GM23338 (cell line): ENCODE measurements around the gene TSKS. TPM values are rescaled to one million over a fixed set of nuclear protein-coding genes. Genes with fewer than 3 reads are reported as not detected.

Source experiments
- ATAC-seq: fragments of 200-7000 bp; cut with Tn5 transposase; 3 replicates; pipeline ENCODE4 v1.9.1; 2020
- DNase-seq: peaks from one replicate; pipeline ENCODE4 v3.0.0-alpha.2; 2015; ENCODE audit warnings: low spot score
- H2AFZ ChIP-seq: fragments of 200-600 bp; sonication (generic); 2 replicates; pipeline ENCODE4 v1.8.0; 2016; ENCODE audit warnings: antibody characterized with exemption, mild to moderate bottlenecking, moderate library complexity
- H3F3A ChIP-seq: fragments of 200-600 bp; sonication (generic); replicated peaks from 2 replicates; pipeline ENCODE4 v1.8.0; 2017; ENCODE audit warnings: antibody characterized with exemption, mixed run types, low read depth
- H3K27ac ChIP-seq: fragments of 200-600 bp; sonication (generic); 2 replicates; pipeline ENCODE4 v1.6.1; 2016; ENCODE audit warnings: low read depth
- H3K27me3 ChIP-seq: fragments of 200-600 bp; sonication (generic); 2 replicates; pipeline ENCODE4 v1.8.0; 2016; ENCODE audit warnings: mild to moderate bottlenecking, mixed run types, moderate library complexity; ENCODE audit not compliant: insufficient read depth
- H3K36me3 ChIP-seq: fragments of 200-600 bp; sonication (generic); 2 replicates; pipeline ENCODE4 v1.8.0; 2016; ENCODE audit warnings: mild to moderate bottlenecking; ENCODE audit not compliant: insufficient read depth
- H3K4me1 ChIP-seq: fragments of 200-600 bp; sonication (generic); 2 replicates; pipeline ENCODE4 v1.8.0; 2016; ENCODE audit warnings: mild to moderate bottlenecking, moderate library complexity; ENCODE audit not compliant: insufficient read depth
- H3K4me2 ChIP-seq: fragments of 200-600 bp; sonication (generic); 2 replicates; pipeline ENCODE4 v1.7.1; 2017; ENCODE audit warnings: mixed run types
- H3K4me3 ChIP-seq: fragments of 200-600 bp; sonication (generic); 2 replicates; pipeline ENCODE4 v1.6.1; 2016; ENCODE audit warnings: mixed run types
- H3K79me2 ChIP-seq: fragments of 200-600 bp; sonication (generic); replicated peaks from 2 replicates; pipeline ENCODE4 v1.8.0; 2017; ENCODE audit warnings: mild to moderate bottlenecking; ENCODE audit not compliant: insufficient read depth
- H3K9me2 ChIP-seq: fragments of 200-600 bp; sonication (generic); 2 replicates; pipeline ENCODE4 v1.8.0; 2017; ENCODE audit not compliant: insufficient read depth
- H4K20me1 ChIP-seq: fragments of 200-600 bp; sonication (generic); replicated peaks from 2 replicates; pipeline ENCODE4 v1.8.0; 2017; ENCODE audit warnings: mild to moderate bottlenecking; ENCODE audit not compliant: insufficient read depth
- H3K27ac Mint-ChIP-seq: 2 replicates; pipeline ENCODE4 v1.8.0; 2020; ENCODE audit warnings: inconsistent platforms, mild to moderate bottlenecking, moderate library complexity, mixed read lengths
- H3K27me3 Mint-ChIP-seq: 3 replicates; pipeline ENCODE4 v1.8.0; 2022; ENCODE audit warnings: low read depth, mild to moderate bottlenecking, moderate library complexity, mixed read lengths, inconsistent platforms; ENCODE audit not compliant: insufficient read depth, poor library complexity
- H3K36me3 Mint-ChIP-seq: 3 replicates; pipeline ENCODE4 v1.8.0; 2021; ENCODE audit warnings: low read depth, mild to moderate bottlenecking, inconsistent platforms, moderate library complexity, mixed read lengths
- H3K4me1 Mint-ChIP-seq: 3 replicates; pipeline ENCODE4 v1.8.0; 2020; ENCODE audit warnings: mild to moderate bottlenecking, inconsistent platforms, mixed read lengths
- H3K4me3 Mint-ChIP-seq: 3 replicates; pipeline ENCODE4 v1.8.0; 2021; ENCODE audit warnings: moderate library complexity, mild to moderate bottlenecking, inconsistent platforms, mixed read lengths
- H3K9me3 Mint-ChIP-seq: 3 replicates; pipeline ENCODE4 v1.8.0; 2020; ENCODE audit warnings: moderate library complexity, mild to moderate bottlenecking, inconsistent platforms, mixed read lengths
- CREB1 ChIP-seq: fragments of 250-450 bp; sonication (Bioruptor Pico); IDR thresholded peaks from 2 replicates; pipeline ENCODE4 v1.5.0; 2020; ENCODE audit warnings: low read depth, mild to moderate bottlenecking, moderate library complexity
- CTCF ChIP-seq, 2 experiments: fragments of 200-600 bp in 1 of 2; sonication (generic) in 1 of 2; conservative IDR thresholded peaks; 2 replicates each; pipeline versions ENCODE4 v1.5.1 to v1.6.1; 2016 to 2017; ENCODE audit warnings: antibody characterized with exemption in 2 of 2, low read depth in 2 of 2, mild to moderate bottlenecking in 2 of 2, moderate library complexity in 1 of 2
- ETS1 ChIP-seq: IDR thresholded peaks from 2 replicates; pipeline ENCODE4 v1.6.1; 2016; ENCODE audit warnings: antibody characterized with exemption
- EZH2 ChIP-seq: fragments of 200-600 bp; sonication (generic); IDR thresholded peaks from one replicate; pipeline ENCODE4 v1.8.0; 2017; ENCODE audit warnings: antibody characterized with exemption, mild to moderate bottlenecking, low read depth; ENCODE audit not compliant: unreplicated experiment
- EZH2phosphoT487 ChIP-seq: fragments of 200-600 bp; sonication (generic); IDR thresholded peaks from one replicate; pipeline ENCODE4 v1.8.1; 2018; ENCODE audit warnings: antibody characterized with exemption; ENCODE audit not compliant: unreplicated experiment
- JUNB ChIP-seq: IDR thresholded peaks from one replicate; pipeline ENCODE4 v1.6.1; 2016; ENCODE audit warnings: antibody characterized with exemption; ENCODE audit not compliant: unreplicated experiment
- NANOG ChIP-seq: IDR thresholded peaks from 2 replicates; pipeline ENCODE4 v1.6.1; 2016; ENCODE audit warnings: antibody characterized with exemption, borderline replicate concordance
- POLR2AphosphoS5 ChIP-seq: IDR thresholded peaks from 2 replicates; pipeline ENCODE4 v1.6.1; 2016; ENCODE audit warnings: antibody characterized with exemption, low read depth
- REST ChIP-seq: IDR thresholded peaks from one replicate; pipeline ENCODE4 v1.6.1; 2018; ENCODE audit warnings: antibody characterized with exemption; ENCODE audit not compliant: unreplicated experiment
- STAT1 ChIP-seq: IDR thresholded peaks from one replicate; pipeline ENCODE4 v1.6.1; 2016; ENCODE audit warnings: antibody characterized with exemption; ENCODE audit not compliant: unreplicated experiment
- ZNF114 ChIP-seq: fragments of 250-450 bp; sonication (Bioruptor Pico); IDR thresholded peaks from 2 replicates; pipeline ENCODE4 v1.5.0; 2020; ENCODE audit warnings: mild to moderate bottlenecking, moderate library complexity
- ZNF331 ChIP-seq: fragments of 250-450 bp; sonication (Bioruptor Pico); IDR thresholded peaks from 2 replicates; pipeline ENCODE4 v1.5.0; 2020; ENCODE audit warnings: low read depth, mild to moderate bottlenecking, moderate library complexity
- ZNF462 ChIP-seq: fragments of 250-450 bp; sonication (Bioruptor Pico); IDR thresholded peaks from 2 replicates; pipeline ENCODE4 v1.5.0; 2020; ENCODE audit warnings: mild to moderate bottlenecking, moderate library complexity
- polyA plus RNA-seq: library from polyadenylated mRNA; unstranded; fragments of >200 nt; fragmentation: Nextera tagmentation; extraction: Ambion mirVana; gene quantifications from 2 replicates; pipeline ENCODE4 v1.2.1, GENCODE V29; 2016
- total RNA-seq: library from RNA; depleted of rRNA; stranded (reverse); fragments of >200 nt; shearing (Covaris generic); gene quantifications from 2 replicates; pipeline ENCODE4 v1.2.3, GENCODE V29; 2014

The TSKS gene
- total and polyA plus RNA-seq, 2 experiments from 2014 or later, result 0.99 TPM; not detected in 1

- Mint-ChIP-seq H3K27me3 (peaks cover 21% of the 10 kb centered on the region), H3K27ac (peak overlapping the region; percentile 1; the same call in 1 of the 2 replicates), H3K4me3 (peak overlapping the region; percentile 94), H3K36me3 (peaks cover 3% of the 10 kb centered on the region; the same call in 2 of the 3 replicates), H3K4me1 (peaks cover 26% of the 10 kb centered on the region), H3K9me3 (peaks cover 3% of the 10 kb centered on the region; the same call in 1 of the 3 replicates)
- no peaks in the 10 kb centered on the region for H3K4me1 ChIP-seq
- no peaks in the 10 kb centered on the region for H3K9me2 ChIP-seq
- H3F3A ChIP-seq, result peaks cover 6% of the 10 kb centered on the region; the same call in 1 of the 2 replicates
- no peaks in the 10 kb centered on the region for H3K27me3 ChIP-seq
- H3K36me3 ChIP-seq, result no peaks in the 10 kb centered on the region
- peak overlapping the region; percentile 96 for H3K4me2 ChIP-seq
- H3K27ac ChIP-seq, result no peak overlapping the region
- H4K20me1 ChIP-seq, result no peaks in the 10 kb centered on the region; the same call in 1 of the 2 replicates
- ATAC-seq (no peak), DNase-seq (no peak)
- H3K4me3 ChIP-seq, result peak overlapping the region; percentile 95
- no peak for TF ChIP-seq EZH2
- no peak for TF ChIP-seq CREB1 (CRISPR knock-in tag)
- TF ChIP-seq JUNB, result no peak
- TF ChIP-seq ZNF462 (CRISPR knock-in tag), result no peak
- no peak for TF ChIP-seq EZH2phosphoT487
- TF ChIP-seq REST, result no peak
- TF ChIP-seq ETS1, result no peak
- TF ChIP-seq ZNF114 (CRISPR knock-in tag), result no peak
- no peak for TF ChIP-seq NANOG
- TF ChIP-seq ZNF331 (CRISPR knock-in tag), result no peak
- TF ChIP-seq STAT1, result no peak
- no peak for TF ChIP-seq CTCF (conservative IDR thresholded peaks at IDR 0.05; ENCODE audit: low read depth in 2 of 2)
- TF ChIP-seq POLR2AphosphoS5, result no peak
- no peak overlapping the region for H2AFZ ChIP-seq
- H3K79me2 ChIP-seq, result peaks cover 48% of the 10 kb centered on the region
These were observed 5.0 kb upstream of the TSKS start for GRCh38 chr19:49767967-49768581.
